SK-N-MC (cell line): Measurements from ENCODE around the gene ATRNL1.

Experiments
- DNase-seq: peaks from one replicate; pipeline ENCODE4 v3.0.0-alpha.2; 2011; ENCODE audit warnings: low read depth, low spot score
- H3K27ac ChIP-seq: fragments of 200-600 bp; sonication (generic); 2 replicates; pipeline ENCODE4 v1.5.1; 2016; ENCODE audit warnings: mixed run types
- H3K36me3 ChIP-seq: fragments of 200-600 bp; sonication (generic); 2 replicates; pipeline ENCODE4 v1.6.1; 2017; ENCODE audit warnings: antibody characterized with exemption, low read length, mixed read lengths; ENCODE audit not compliant: insufficient read depth
- H3K4me3 ChIP-seq: fragments of 200-600 bp; sonication (generic); 2 replicates; pipeline ENCODE4 v1.5.1; 2016
- H3K9ac ChIP-seq: fragments of 200-600 bp; sonication (generic); 2 replicates; pipeline ENCODE4 v1.8.0; 2017; ENCODE audit warnings: mixed run types, mixed read lengths; ENCODE audit not compliant: insufficient read length
- H3K9me3 ChIP-seq: fragments of 200-600 bp; sonication (generic); 2 replicates; pipeline ENCODE4 v1.6.1; 2017; ENCODE audit warnings: low read depth, mild to moderate bottlenecking, antibody characterized with exemption, low read length, moderate library complexity, mixed read lengths
- EZH2 ChIP-seq: fragments of 200-600 bp; sonication (generic); IDR thresholded peaks from one replicate; pipeline ENCODE4 v1.6.1; 2017; ENCODE audit warnings: antibody characterized with exemption
- FOXP2 ChIP-seq: optimal IDR thresholded peaks from 2 replicates; pipeline ENCODE3; 2011; ENCODE audit warnings: mild to moderate bottlenecking, moderate library complexity; ENCODE audit not compliant: insufficient read depth; ENCODE audit errors: extremely low read length, control extremely low read depth
- POLR2AphosphoS5 ChIP-seq: IDR thresholded peaks from 2 replicates; pipeline ENCODE4 v1.6.1; 2012; ENCODE audit warnings: mild to moderate bottlenecking, low read depth, low read length, borderline replicate concordance

ATRNL1 gene

GRCh38 chr10:115409347-115409746 is 316.2 kb downstream of the ATRNL1 start:
- no peak for DNase-seq
- Histone ChIP-seq H3K27ac (no peak overlapping the region), H3K9me3 (no peaks in the 10 kb centered on the region), H3K9ac (no peak overlapping the region), H3K36me3 (no peaks in the 10 kb centered on the region), H3K4me3 (no peak overlapping the region)
- no peak for TF ChIP-seq EZH2

- no peak overlapping the region for H3K4me3 ChIP-seq
- H3K9ac ChIP-seq, result no peak overlapping the region
- H3K36me3 ChIP-seq, result no peaks in the 10 kb centered on the region
- no peak for DNase-seq
- TF ChIP-seq FOXP2 (no peak), EZH2 (no peak), POLR2AphosphoS5 (no peak)
- no peaks in the 10 kb centered on the region for H3K9me3 ChIP-seq
- H3K27ac ChIP-seq, result no peak overlapping the region
Measured at GRCh38 chr10:115417585-115418265, 324.6 kb downstream of the ATRNL1 start.

- TF ChIP-seq FOXP2, result no peak
- no peak for TF ChIP-seq POLR2AphosphoS5
- no peak for TF ChIP-seq EZH2
- no peak overlapping the region for H3K4me3 ChIP-seq
- no peak for DNase-seq
- H3K9me3 ChIP-seq, result no peaks in the 10 kb centered on the region
- H3K36me3 ChIP-seq, result no peaks in the 10 kb centered on the region
- no peak overlapping the region for H3K27ac ChIP-seq
- H3K9ac ChIP-seq, result no peak overlapping the region
Measured at GRCh38 chr10:115422624-115423023, 329.5 kb downstream of the ATRNL1 start.

GRCh38 chr10:115427611-115428010 is 334.4 kb downstream of the ATRNL1 start:
- Histone ChIP-seq H3K36me3 (no peaks in the 10 kb centered on the region), H3K4me3 (no peak overlapping the region), H3K9ac (no peak overlapping the region), H3K9me3 (no peaks in the 10 kb centered on the region), H3K27ac (no peak overlapping the region)
- TF ChIP-seq EZH2 (no peak), FOXP2 (no peak), POLR2AphosphoS5 (no peak)
- DNase-seq, result no peak

- TF ChIP-seq FOXP2, result no peak
- TF ChIP-seq POLR2AphosphoS5, result no peak
- no peak for TF ChIP-seq EZH2
- Histone ChIP-seq H3K4me3 (no peak overlapping the region), H3K27ac (no peak overlapping the region), H3K9me3 (no peaks in the 10 kb centered on the region), H3K9ac (no peak overlapping the region), H3K36me3 (no peaks in the 10 kb centered on the region)
- DNase-seq, result peak; percentile 18
Measured at GRCh38 chr10:115432188-115432819, 339.1 kb downstream of the ATRNL1 start.

GRCh38 chr10:115436999-115437398 is 343.8 kb downstream of the ATRNL1 start:
- DNase-seq, result no peak
- H3K27ac ChIP-seq, result no peak overlapping the region
- H3K4me3 ChIP-seq, result no peak overlapping the region
- H3K9me3 ChIP-seq, result no peaks in the 10 kb centered on the region
- no peak overlapping the region for H3K9ac ChIP-seq
- no peaks in the 10 kb centered on the region for H3K36me3 ChIP-seq
- TF ChIP-seq POLR2AphosphoS5 (no peak), FOXP2 (no peak), EZH2 (no peak)

GRCh38 chr10:115441907-115442545 is 348.9 kb downstream of the ATRNL1 start:
- H3K27ac ChIP-seq, result no peak overlapping the region
- no peak for TF ChIP-seq FOXP2
- TF ChIP-seq EZH2, result no peak
- TF ChIP-seq POLR2AphosphoS5, result no peak
- no peaks in the 10 kb centered on the region for H3K9me3 ChIP-seq

GRCh38 chr10:115456812-115457211 is 363.6 kb downstream of the ATRNL1 start:
- Histone ChIP-seq H3K9me3 (no peaks in the 10 kb centered on the region), H3K4me3 (no peak overlapping the region)
- TF ChIP-seq FOXP2 (no peak), EZH2 (no peak), POLR2AphosphoS5 (no peak)

More at GRCh38 chr10:115441907-115442545, 348.9 kb downstream of the ATRNL1 start:
- no peaks in the 10 kb centered on the region for H3K36me3 ChIP-seq
- H3K9ac ChIP-seq, result no peak overlapping the region
- DNase-seq, result no peak
- H3K4me3 ChIP-seq, result no peak overlapping the region

GRCh38 chr10:115483294-115483693 is 390.1 kb downstream of the ATRNL1 start:
- Histone ChIP-seq H3K36me3 (no peaks in the 10 kb centered on the region), H3K27ac (no peak overlapping the region), H3K9ac (no peak overlapping the region), H3K9me3 (no peaks in the 10 kb centered on the region), H3K4me3 (no peak overlapping the region)
- no peak for TF ChIP-seq POLR2AphosphoS5
- no peak for TF ChIP-seq EZH2
- no peak for TF ChIP-seq FOXP2
- DNase-seq, result no peak

More at GRCh38 chr10:115456812-115457211, 363.6 kb downstream of the ATRNL1 start:
- no peak for DNase-seq
- Histone ChIP-seq H3K36me3 (no peaks in the 10 kb centered on the region), H3K9ac (no peak overlapping the region), H3K27ac (no peak overlapping the region)
